Measurements from ENCODE around the gene TRIM54.

TRIM54 gene

GRCh38 chr2:27281855-27282559 is at the start of gene TRIM54:
Gene TRIM54, plus strand, starts transcription at chr2:27282429. Its CDS starts 303 bp downstream, at chr2:27282732.
- no peak for DNase-seq (ENCODE audit: low read depth)

- no peak for DNase-seq (ENCODE audit: low read depth)
Measured at GRCh38 chr2:27233341-27233740, 48.9 kb upstream of the TRIM54 start.

GRCh38 chr2:27236136-27236535 is 46.1 kb upstream of the TRIM54 start:
- DNase-seq (ENCODE audit: low read depth): no peak

GRCh38 chr2:27236626-27237025 is 45.6 kb upstream of the TRIM54 start:
- no peak for DNase-seq (ENCODE audit: low read depth)

GRCh38 chr2:27237341-27237945 is 44.8 kb upstream of the TRIM54 start:
- DNase-seq (ENCODE audit: low read depth): no peak

- DNase-seq (ENCODE audit: low read depth): no peak
Measured at GRCh38 chr2:27238976-27239375, 43.3 kb upstream of the TRIM54 start.

- no peak for DNase-seq (ENCODE audit: low read depth)
Measured at GRCh38 chr2:27240406-27240805, 41.8 kb upstream of the TRIM54 start.

GRCh38 chr2:27241761-27242613 is 40.2 kb upstream of the TRIM54 start:
- no peak for DNase-seq (ENCODE audit: low read depth)

GRCh38 chr2:27242614-27242951 is 39.6 kb upstream of the TRIM54 start:
- DNase-seq (ENCODE audit: low read depth): no peak

GRCh38 chr2:27243391-27244130 is 38.7 kb upstream of the TRIM54 start:
- DNase-seq (ENCODE audit: low read depth): no peak

GRCh38 chr2:27245116-27245515 is 37.1 kb upstream of the TRIM54 start:
- DNase-seq (ENCODE audit: low read depth): no peak

- no peak for DNase-seq (ENCODE audit: low read depth)
Measured at GRCh38 chr2:27245626-27246025, 36.6 kb upstream of the TRIM54 start.

GRCh38 chr2:27247893-27248292 is 34.3 kb upstream of the TRIM54 start:
- DNase-seq (ENCODE audit: low read depth): no peak

- DNase-seq (ENCODE audit: low read depth): no peak
Measured at GRCh38 chr2:27249159-27249890, 32.9 kb upstream of the TRIM54 start.

GRCh38 chr2:27249891-27250651 is 32.2 kb upstream of the TRIM54 start:
- DNase-seq (ENCODE audit: low read depth): no peak

- DNase-seq (ENCODE audit: low read depth): no peak
Measured at GRCh38 chr2:27250652-27251379, 31.4 kb upstream of the TRIM54 start.

- DNase-seq (ENCODE audit: low read depth): no peak
Measured at GRCh38 chr2:27251766-27252165, 30.5 kb upstream of the TRIM54 start.

- no peak for DNase-seq (ENCODE audit: low read depth)
Measured at GRCh38 chr2:27255187-27255586, 27.0 kb upstream of the TRIM54 start.

GRCh38 chr2:27255660-27256059 is 26.6 kb upstream of the TRIM54 start:
- no peak for DNase-seq (ENCODE audit: low read depth)

GRCh38 chr2:27256855-27257454 is 25.3 kb upstream of the TRIM54 start:
- DNase-seq (ENCODE audit: low read depth): no peak
